Measurements from ENCODE around the gene PRSS33.

The PRSS33 gene

GRCh38 chr16:2775765-2776499 lies 11.4 kb downstream of the PRSS33 start:
- DNase-seq: no peak

- DNase-seq: no peak
Observed at GRCh38 chr16:2775131-2775716, 12.1 kb downstream of the PRSS33 start.

GRCh38 chr16:2774161-2774891 lies 13.0 kb downstream of the PRSS33 start:
- no peak for DNase-seq

GRCh38 chr16:2773188-2773968 lies 14.0 kb downstream of the PRSS33 start:
- no peak for DNase-seq

GRCh38 chr16:2771496-2772402 lies 15.6 kb downstream of the PRSS33 start:
- no peak for DNase-seq

GRCh38 chr16:2770057-2770951 lies 17.1 kb downstream of the PRSS33 start:
- no peak for DNase-seq

GRCh38 chr16:2769675-2770056 lies 17.7 kb downstream of the PRSS33 start:
- DNase-seq: no peak

GRCh38 chr16:2769100-2769529 lies 18.2 kb downstream of the PRSS33 start:
- no peak for DNase-seq

- no peak for DNase-seq
Observed at GRCh38 chr16:2768403-2769089, 18.8 kb downstream of the PRSS33 start.

GRCh38 chr16:2767891-2768290 lies 19.5 kb downstream of the PRSS33 start:
- no peak for DNase-seq

GRCh38 chr16:2767140-2767731 lies 20.1 kb downstream of the PRSS33 start:
- DNase-seq: no peak

- DNase-seq: no peak
Observed at GRCh38 chr16:2766430-2767139, 20.8 kb downstream of the PRSS33 start.

GRCh38 chr16:2765462-2766404 lies 21.6 kb downstream of the PRSS33 start:
- DNase-seq: no peak

- no peak for DNase-seq
Observed at GRCh38 chr16:2764718-2765117, 22.6 kb downstream of the PRSS33 start.

- DNase-seq: no peak
Observed at GRCh38 chr16:2763173-2763572, 24.2 kb downstream of the PRSS33 start.

- no peak for DNase-seq
Observed at GRCh38 chr16:2762711-2763110, 24.6 kb downstream of the PRSS33 start.

GRCh38 chr16:2761886-2762583 lies 25.3 kb downstream of the PRSS33 start:
- no peak for DNase-seq

- no peak for DNase-seq
Observed at GRCh38 chr16:2761472-2761871, 25.9 kb downstream of the PRSS33 start.

Data from 8988T (cell line).